HepG2 (cell line): ENCODE results near the gene LSM2. TPM values are rescaled to one million over a fixed set of nuclear protein-coding genes. Genes with fewer than 3 reads are reported as not detected.

Experiments
- ATAD3A ChIP-seq: sonication (generic); formaldehyde crosslinking; IDR thresholded peaks from 2 replicates; pipeline ENCODE4 v1.4.0; 2020; ENCODE audit warnings: missing genetic modification reagents
- EEA1 ChIP-seq: sonication (generic); formaldehyde crosslinking; IDR thresholded peaks from 2 replicates; pipeline ENCODE4 v1.5.1; 2020; ENCODE audit warnings: mild to moderate bottlenecking, missing genetic modification reagents, borderline replicate concordance
- MIER3 ChIP-seq: IDR thresholded peaks from 2 replicates; pipeline ENCODE4 v1.6.1; 2016; ENCODE audit warnings: missing compliant biosample characterization, borderline replicate concordance
- NCOA5 ChIP-seq: sonication (generic); formaldehyde crosslinking; IDR thresholded peaks from 2 replicates; pipeline ENCODE4 v1.4.0; 2020; ENCODE audit warnings: missing genetic modification reagents
- NR2F1 ChIP-seq, 2 experiments: fragments of 450-650 bp in 1 of 2; formaldehyde crosslinking in 1 of 2; IDR thresholded peaks; 2 replicates each; pipeline versions ENCODE4 v1.5.0 to v1.6.1; 2016 to 2020; ENCODE audit warnings: mild to moderate bottlenecking in 1 of 2, missing compliant biosample characterization in 1 of 2, missing genetic modification reagents in 1 of 2, moderate library complexity in 1 of 2
- NR3C1 ChIP-seq: sonication (generic); formaldehyde crosslinking; IDR thresholded peaks from 2 replicates; pipeline ENCODE4 v1.4.0; 2020; ENCODE audit warnings: missing genetic modification reagents
- SALL1 ChIP-seq: sonication (generic); formaldehyde crosslinking; IDR thresholded peaks from 2 replicates; pipeline ENCODE4 v1.8.0; 2022; ENCODE audit warnings: mild to moderate bottlenecking, missing genetic modification reagents
- SIN3A ChIP-seq: IDR thresholded peaks from 2 replicates; pipeline ENCODE4 v1.6.1; 2011; ENCODE audit warnings: low read depth, mild to moderate bottlenecking, control low read depth, low read length, borderline replicate concordance
- XBP1 ChIP-seq: sonication (generic); formaldehyde crosslinking; IDR thresholded peaks from 2 replicates; pipeline ENCODE4 v1.5.0; 2020; ENCODE audit warnings: missing genetic modification reagents
- ZBTB44 ChIP-seq: sonication (generic); formaldehyde crosslinking; IDR thresholded peaks from 2 replicates; pipeline ENCODE4 v1.4.0; 2020; ENCODE audit warnings: missing genetic modification reagents
- ZNF292 ChIP-seq: sonication (generic); formaldehyde crosslinking; IDR thresholded peaks from 2 replicates; pipeline ENCODE4 v1.8.1; 2022; ENCODE audit warnings: mild to moderate bottlenecking, low read depth, missing genetic modification reagents, borderline replicate concordance
- ZNF333 ChIP-seq: sonication (generic); formaldehyde crosslinking; IDR thresholded peaks from 2 replicates; pipeline ENCODE4 v1.4.0; 2020; ENCODE audit warnings: mild to moderate bottlenecking, missing genetic modification reagents, borderline replicate concordance
- ZNF383 ChIP-seq: sonication (generic); formaldehyde crosslinking; IDR thresholded peaks from 2 replicates; pipeline ENCODE4 v1.4.0; 2020; ENCODE audit warnings: missing genetic modification reagents, mild to moderate bottlenecking, borderline replicate concordance
- ZNF607 ChIP-seq: sonication (generic); formaldehyde crosslinking; IDR thresholded peaks from 2 replicates; pipeline ENCODE4 v1.5.1; 2020; ENCODE audit warnings: missing genetic modification reagents, mild to moderate bottlenecking, borderline replicate concordance
- ZNF891 ChIP-seq: sonication (generic); formaldehyde crosslinking; IDR thresholded peaks from 2 replicates; pipeline ENCODE4 v1.5.0; 2020; ENCODE audit warnings: mild to moderate bottlenecking, missing genetic modification reagents
- polyA plus RNA-seq, 8 experiments: library from polyadenylated mRNA; depleted of rRNA in 3 of 8; stranded (reverse) in 7 of 8; unstranded in 1 of 8; fragments of >200 nt; fragmentation: Illumina TruSeq in 4 of 8; extraction: Trizol in 4 of 8; gene quantifications; 2 replicates each; pipeline versions ENCODE4 v1.2.1 to v1.2.3, GENCODE V29; 2011 to 2016; ENCODE audit warnings: low read depth in 4 of 8, missing spikeins in 1 of 8, mixed read lengths in 1 of 8; ENCODE audit not compliant: insufficient read depth in 1 of 8
- total RNA-seq, 5 experiments: library from RNA; depleted of rRNA; stranded (reverse); fragments of >200 nt; fragmentation: Illumina TruSeq; extraction: Trizol; gene quantifications; 2 replicates each; pipeline ENCODE4 v1.2.3, GENCODE V29; 2016; ENCODE audit warnings: low read depth in 1 of 5
- TF ChIP-seq, protein P1 (sequence below): sonication (generic); formaldehyde crosslinking; IDR thresholded peaks from 2 replicates; pipeline ENCODE4 v1.4.0; 2020; ENCODE audit warnings: missing genetic modification reagents
- TF ChIP-seq, protein P2 (sequence below): sonication (generic); formaldehyde crosslinking; IDR thresholded peaks from 2 replicates; pipeline ENCODE4 v1.4.0; 2020; ENCODE audit warnings: missing genetic modification reagents
- TF ChIP-seq, protein P3 (sequence below): sonication (generic); formaldehyde crosslinking; IDR thresholded peaks from 2 replicates; pipeline ENCODE4 v1.5.0; 2020; ENCODE audit warnings: missing genetic modification reagents, mild to moderate bottlenecking, borderline replicate concordance
- TF ChIP-seq, protein P4 (sequence below): sonication (generic); formaldehyde crosslinking; IDR thresholded peaks from 2 replicates; pipeline ENCODE4 v1.5.0; 2020; ENCODE audit warnings: missing genetic modification reagents

The LSM2 gene
- total and polyA plus RNA-seq, 2 of the 13 experiments (the other 11 are each of a cell fraction or from before 2014, with no cell fraction given): 69.4 to 90.5 TPM

GRCh38 chr6:31776989-31777666 lies 29.6 kb downstream of the LSM2 start, which contains the start of gene VWA7 (continued):
- TF ChIP-seq XBP1 (no peak), ZNF607 (CRISPR knock-in tag) (no peak), SIN3A (no peak), EEA1 (CRISPR knock-in tag) (no peak), NR2F1 (CRISPR knock-in tag; IDR thresholded peaks at IDR 0.05) (peak; percentile 48 to 72; a peak in 2 of 4 replicates), ZNF333 (CRISPR knock-in tag) (no peak), NCOA5 (CRISPR knock-in tag) (no peak), SALL1 (peak; percentile 87), NR3C1 (CRISPR knock-in tag) (no peak), ATAD3A (CRISPR knock-in tag) (no peak), MIER3 (CRISPR knock-in tag) (no peak; the same call in none of the 2 replicates), ZNF891 (no peak), ZBTB44 (no peak), ZNF383 (CRISPR knock-in tag) (no peak), ZNF292 (CRISPR knock-in tag) (peak; percentile 52)
- TF ChIP-seq, protein P1, sequence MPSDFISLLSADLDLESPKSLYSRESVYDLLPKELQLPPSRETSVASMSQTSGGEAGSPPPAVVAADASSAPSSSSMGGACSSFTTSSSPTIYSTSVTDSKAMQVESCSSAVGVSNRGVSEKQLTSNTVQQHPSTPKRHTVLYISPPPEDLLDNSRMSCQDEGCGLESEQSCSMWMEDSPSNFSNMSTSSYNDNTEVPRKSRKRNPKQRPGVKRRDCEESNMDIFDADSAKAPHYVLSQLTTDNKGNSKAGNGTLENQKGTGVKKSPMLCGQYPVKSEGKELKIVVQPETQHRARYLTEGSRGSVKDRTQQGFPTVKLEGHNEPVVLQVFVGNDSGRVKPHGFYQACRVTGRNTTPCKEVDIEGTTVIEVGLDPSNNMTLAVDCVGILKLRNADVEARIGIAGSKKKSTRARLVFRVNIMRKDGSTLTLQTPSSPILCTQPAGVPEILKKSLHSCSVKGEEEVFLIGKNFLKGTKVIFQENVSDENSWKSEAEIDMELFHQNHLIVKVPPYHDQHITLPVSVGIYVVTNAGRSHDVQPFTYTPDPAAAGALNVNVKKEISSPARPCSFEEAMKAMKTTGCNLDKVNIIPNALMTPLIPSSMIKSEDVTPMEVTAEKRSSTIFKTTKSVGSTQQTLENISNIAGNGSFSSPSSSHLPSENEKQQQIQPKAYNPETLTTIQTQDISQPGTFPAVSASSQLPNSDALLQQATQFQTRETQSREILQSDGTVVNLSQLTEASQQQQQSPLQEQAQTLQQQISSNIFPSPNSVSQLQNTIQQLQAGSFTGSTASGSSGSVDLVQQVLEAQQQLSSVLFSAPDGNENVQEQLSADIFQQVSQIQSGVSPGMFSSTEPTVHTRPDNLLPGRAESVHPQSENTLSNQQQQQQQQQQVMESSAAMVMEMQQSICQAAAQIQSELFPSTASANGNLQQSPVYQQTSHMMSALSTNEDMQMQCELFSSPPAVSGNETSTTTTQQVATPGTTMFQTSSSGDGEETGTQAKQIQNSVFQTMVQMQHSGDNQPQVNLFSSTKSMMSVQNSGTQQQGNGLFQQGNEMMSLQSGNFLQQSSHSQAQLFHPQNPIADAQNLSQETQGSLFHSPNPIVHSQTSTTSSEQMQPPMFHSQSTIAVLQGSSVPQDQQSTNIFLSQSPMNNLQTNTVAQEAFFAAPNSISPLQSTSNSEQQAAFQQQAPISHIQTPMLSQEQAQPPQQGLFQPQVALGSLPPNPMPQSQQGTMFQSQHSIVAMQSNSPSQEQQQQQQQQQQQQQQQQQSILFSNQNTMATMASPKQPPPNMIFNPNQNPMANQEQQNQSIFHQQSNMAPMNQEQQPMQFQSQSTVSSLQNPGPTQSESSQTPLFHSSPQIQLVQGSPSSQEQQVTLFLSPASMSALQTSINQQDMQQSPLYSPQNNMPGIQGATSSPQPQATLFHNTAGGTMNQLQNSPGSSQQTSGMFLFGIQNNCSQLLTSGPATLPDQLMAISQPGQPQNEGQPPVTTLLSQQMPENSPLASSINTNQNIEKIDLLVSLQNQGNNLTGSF (CRISPR knock-in tag): no peak
- TF ChIP-seq, protein P2, sequence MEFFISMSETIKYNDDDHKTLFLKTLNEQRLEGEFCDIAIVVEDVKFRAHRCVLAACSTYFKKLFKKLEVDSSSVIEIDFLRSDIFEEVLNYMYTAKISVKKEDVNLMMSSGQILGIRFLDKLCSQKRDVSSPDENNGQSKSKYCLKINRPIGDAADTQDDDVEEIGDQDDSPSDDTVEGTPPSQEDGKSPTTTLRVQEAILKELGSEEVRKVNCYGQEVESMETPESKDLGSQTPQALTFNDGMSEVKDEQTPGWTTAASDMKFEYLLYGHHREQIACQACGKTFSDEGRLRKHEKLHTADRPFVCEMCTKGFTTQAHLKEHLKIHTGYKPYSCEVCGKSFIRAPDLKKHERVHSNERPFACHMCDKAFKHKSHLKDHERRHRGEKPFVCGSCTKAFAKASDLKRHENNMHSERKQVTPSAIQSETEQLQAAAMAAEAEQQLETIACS (CRISPR knock-in tag): no peak
- TF ChIP-seq, protein P3, sequence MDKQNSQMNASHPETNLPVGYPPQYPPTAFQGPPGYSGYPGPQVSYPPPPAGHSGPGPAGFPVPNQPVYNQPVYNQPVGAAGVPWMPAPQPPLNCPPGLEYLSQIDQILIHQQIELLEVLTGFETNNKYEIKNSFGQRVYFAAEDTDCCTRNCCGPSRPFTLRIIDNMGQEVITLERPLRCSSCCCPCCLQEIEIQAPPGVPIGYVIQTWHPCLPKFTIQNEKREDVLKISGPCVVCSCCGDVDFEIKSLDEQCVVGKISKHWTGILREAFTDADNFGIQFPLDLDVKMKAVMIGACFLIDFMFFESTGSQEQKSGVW: no peak
- TF ChIP-seq, protein P4, sequence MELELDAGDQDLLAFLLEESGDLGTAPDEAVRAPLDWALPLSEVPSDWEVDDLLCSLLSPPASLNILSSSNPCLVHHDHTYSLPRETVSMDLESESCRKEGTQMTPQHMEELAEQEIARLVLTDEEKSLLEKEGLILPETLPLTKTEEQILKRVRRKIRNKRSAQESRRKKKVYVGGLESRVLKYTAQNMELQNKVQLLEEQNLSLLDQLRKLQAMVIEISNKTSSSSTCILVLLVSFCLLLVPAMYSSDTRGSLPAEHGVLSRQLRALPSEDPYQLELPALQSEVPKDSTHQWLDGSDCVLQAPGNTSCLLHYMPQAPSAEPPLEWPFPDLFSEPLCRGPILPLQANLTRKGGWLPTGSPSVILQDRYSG (CRISPR knock-in tag): no peak
